Liver (tissue), 9 donors: ENCODE data around the gene MICAL2. TPM values are rescaled to one million over a fixed set of nuclear protein-coding genes. Genes with fewer than 3 reads are reported as not detected.

ENCODE experiments used
- DNase-seq: peaks from one replicate; pipeline ENCODE4 v3.0.0-alpha.2; 2017; ENCODE audit warnings: low spot score
- H3K27ac ChIP-seq, 2 donors: one replicate each; pipeline ENCODE4 v1.7.0; 2013; ENCODE audit warnings: inconsistent platforms in 2 of 2, low read length in 2 of 2, control low read depth in 1 of 2, low read depth in 1 of 2, mild to moderate bottlenecking in 1 of 2
- H3K27me3 ChIP-seq, 4 donors: one replicate each; pipeline versions ENCODE4 v1.6.1 to v1.7.0; 2013; ENCODE audit warnings: low read length in 3 of 4, inconsistent platforms in 1 of 4, mild to moderate bottlenecking in 1 of 4, moderate library complexity in 1 of 4; ENCODE audit not compliant: control insufficient read depth in 4 of 4, insufficient read depth in 4 of 4
- H3K36me3 ChIP-seq, 4 donors: one replicate each; pipeline versions ENCODE4 v1.6.1 to v1.7.0; 2013; ENCODE audit warnings: low read length in 3 of 4, mild to moderate bottlenecking in 3 of 4, low read depth in 1 of 4, moderate library complexity in 1 of 4; ENCODE audit not compliant: control insufficient read depth in 4 of 4, insufficient read depth in 3 of 4
- H3K4me1 ChIP-seq, 4 donors: one replicate each; pipeline versions ENCODE4 v1.6.1 to v1.7.0; 2013; ENCODE audit warnings: low read length in 3 of 4, mild to moderate bottlenecking in 3 of 4, moderate library complexity in 1 of 4; ENCODE audit not compliant: control insufficient read depth in 4 of 4, insufficient read depth in 4 of 4
- H3K4me3 ChIP-seq, 3 donors: one replicate each; pipeline versions ENCODE4 v1.6.1 to v1.7.0; 2013; ENCODE audit warnings: low read length in 3 of 3, control low read depth in 1 of 3, low read depth in 1 of 3, mild to moderate bottlenecking in 1 of 3
- H3K9ac ChIP-seq, 2 donors: one replicate each; pipeline ENCODE4 v1.7.0; 2013; ENCODE audit warnings: low read length in 2 of 2, mild to moderate bottlenecking in 2 of 2, moderate library complexity in 2 of 2, control low read depth in 1 of 2, low read depth in 1 of 2
- H3K9me3 ChIP-seq, 4 donors: one replicate each; pipeline versions ENCODE4 v1.6.1 to v1.7.0; 2013; ENCODE audit warnings: low read length in 3 of 4; ENCODE audit not compliant: control insufficient read depth in 4 of 4
- EGR1 ChIP-seq, 2 donors: IDR thresholded peaks; 2 replicates each; pipeline ENCODE4 v1.6.1; 2016 to 2018; ENCODE audit warnings: antibody characterized with exemption in 2 of 2, low read depth in 2 of 2
- FOXA1 ChIP-seq: IDR thresholded peaks from 2 replicates; pipeline ENCODE4 v1.6.1; 2016; ENCODE audit warnings: antibody characterized with exemption
- FOXA2 ChIP-seq: IDR thresholded peaks from 2 replicates; pipeline ENCODE4 v1.6.1; 2016; ENCODE audit warnings: antibody characterized with exemption
- GABPA ChIP-seq, 2 donors: IDR thresholded peaks in 1 of 2; conservative IDR thresholded peaks in 1 of 2; 2 replicates each; pipeline ENCODE4 v1.6.1; 2016; ENCODE audit warnings: antibody characterized with exemption in 2 of 2, mild to moderate bottlenecking in 1 of 2, moderate library complexity in 1 of 2
- HNF4A ChIP-seq, 2 donors: conservative IDR thresholded peaks; 2 replicates each; pipeline ENCODE4 v1.6.1; 2016; ENCODE audit warnings: antibody characterized with exemption in 2 of 2, mild to moderate bottlenecking in 2 of 2
- HNF4G ChIP-seq: IDR thresholded peaks from 2 replicates; pipeline ENCODE4 v1.6.1; 2016; ENCODE audit warnings: antibody characterized with exemption
- JUND ChIP-seq, 2 donors: IDR thresholded peaks; 2 replicates each; pipeline ENCODE4 v1.6.1; 2016; ENCODE audit warnings: antibody characterized with exemption in 2 of 2
- NR2F2 ChIP-seq: IDR thresholded peaks from 2 replicates; pipeline ENCODE4 v1.6.1; 2016; ENCODE audit warnings: antibody characterized with exemption
- RAD21 ChIP-seq, 2 donors: IDR thresholded peaks; 2 replicates each; pipeline ENCODE4 v1.6.1; 2016; ENCODE audit warnings: antibody characterized with exemption in 2 of 2, mild to moderate bottlenecking in 2 of 2
- RXRA ChIP-seq, 2 donors: IDR thresholded peaks; 2 replicates each; pipeline ENCODE4 v1.6.1; 2017 to 2018; ENCODE audit warnings: antibody characterized with exemption in 2 of 2, mild to moderate bottlenecking in 1 of 2
- SP1 ChIP-seq: IDR thresholded peaks from 2 replicates; pipeline ENCODE4 v1.6.1; 2018; ENCODE audit warnings: antibody characterized with exemption, mild to moderate bottlenecking
- TAF1 ChIP-seq: conservative IDR thresholded peaks from 2 replicates; pipeline ENCODE4 v1.6.1; 2016; ENCODE audit warnings: antibody characterized with exemption, mild to moderate bottlenecking
- YY1 ChIP-seq: IDR thresholded peaks from 2 replicates; pipeline ENCODE4 v1.6.1; 2016; ENCODE audit warnings: antibody characterized with exemption, mild to moderate bottlenecking
- WGBS: extraction: QIAGEN DNeasy Blood & Tissue Kit; methylation state at CpG from one replicate; pipeline ENCODE4 v1.1.7; 2013; 5-methylcytosine and 5-hydroxymethylcytosine counted together
- polyA plus RNA-seq, 2 donors: library from polyadenylated mRNA; stranded (reverse) in 1 of 2; unstranded in 1 of 2; fragments of 200-250 nt in 1 of 2; fragments of >200 nt in 1 of 2; fragmentation: Nextera tagmentation in 1 of 2; extraction: Ambion mirVana in 1 of 2; gene quantifications; one replicate each; pipeline versions ENCODE4 v1.2.1 to v1.2.3, GENCODE V29; 2013 to 2015
- total RNA-seq, 2 donors: library from RNA; depleted of rRNA; stranded (reverse); fragments of >200 nt; gene quantifications; one replicate each; pipeline ENCODE4 v1.2.3, GENCODE V29; 2014
- TF ChIP-seq, protein P1 (sequence below): IDR thresholded peaks from 2 replicates; pipeline ENCODE4 v1.6.1; 2016; ENCODE audit warnings: antibody characterized with exemption
- TF ChIP-seq, protein P2 (sequence below): IDR thresholded peaks from 2 replicates; pipeline ENCODE4 v1.6.1; 2016; ENCODE audit warnings: antibody characterized with exemption
- TF ChIP-seq, protein P3 (sequence below): fragments of 150-350 bp; IDR thresholded peaks from 2 replicates; pipeline ENCODE4 v1.5.1; 2017; ENCODE audit warnings: improper control_type of control experiment, low read depth, low read length; ENCODE audit not compliant: missing input control
- TF ChIP-seq, protein P4 (sequence below): IDR thresholded peaks from 2 replicates; pipeline ENCODE4 v1.6.1; 2016; ENCODE audit warnings: antibody characterized with exemption, mild to moderate bottlenecking
- TF ChIP-seq, protein P5 (sequence below): IDR thresholded peaks from 2 replicates; pipeline ENCODE4 v1.6.1; 2016; ENCODE audit warnings: antibody characterized with exemption
- donor health status: healthy.
- donor health status: healthy.
- donor health status: healthy.
- donor health status: healthy.
- donor health status: healthy.

Gene MICAL2
- total and polyA plus RNA-seq, 4 donors: 17.5 to 113 (median 42.9) TPM

DNA sequence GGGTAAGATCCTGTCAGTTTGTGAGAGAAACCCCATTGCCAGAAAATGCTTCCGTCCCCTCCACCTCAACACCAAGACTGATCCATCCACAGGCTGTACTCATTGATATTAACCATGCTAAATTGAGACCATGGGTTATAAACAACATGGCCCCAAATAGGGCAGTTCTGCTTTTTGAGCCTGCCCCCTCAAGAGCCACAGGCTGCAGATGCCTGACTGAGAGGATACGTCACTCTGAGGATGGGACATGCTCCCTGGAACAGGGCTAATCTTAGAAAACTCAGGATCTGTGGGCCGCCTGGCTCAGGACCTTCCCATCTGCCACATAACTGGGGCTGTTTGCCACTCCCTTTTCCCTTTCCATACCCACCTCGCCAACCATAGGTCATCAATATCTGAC, 99.8 kb downstream of the MICAL2 start:
- Histone ChIP-seq H3K9me3 (no peaks in the 10 kb centered on the region), H3K27me3 (no peaks in the 10 kb centered on the region), H3K4me1 (no peaks in the 10 kb centered on the region), H3K27ac (no peak overlapping the region), H3K9ac (no peak overlapping the region), H3K4me3 (no peak overlapping the region), H3K36me3 (peaks cover 0 to 24% (median 19%) of the 10 kb centered on the region in 4 donors)
- 98% methylated on average over 4 of the region's 4 CpGs for WGBS
- TF ChIP-seq, protein P1, sequence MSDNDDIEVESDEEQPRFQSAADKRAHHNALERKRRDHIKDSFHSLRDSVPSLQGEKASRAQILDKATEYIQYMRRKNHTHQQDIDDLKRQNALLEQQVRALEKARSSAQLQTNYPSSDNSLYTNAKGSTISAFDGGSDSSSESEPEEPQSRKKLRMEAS: no peak
- TF ChIP-seq JUND (IDR thresholded peaks at IDR 0.05) (no peak), HNF4A (conservative IDR thresholded peaks at IDR 0.05) (no peak), RAD21 (IDR thresholded peaks at IDR 0.05) (no peak), RXRA (IDR thresholded peaks at IDR 0.05) (no peak), NR2F2 (no peak), SP1 (no peak), TAF1 (no peak), FOXA2 (no peak), EGR1 (IDR thresholded peaks at IDR 0.05; ENCODE audit: low read depth in 2 of 2) (no peak), FOXA1 (no peak), HNF4G (no peak), YY1 (no peak), GABPA (IDR thresholded peaks at IDR 0.05 in 1 of 2, conservative IDR thresholded peaks at IDR 0.05 in 1 of 2) (no peak)
- TF ChIP-seq, protein P2, sequence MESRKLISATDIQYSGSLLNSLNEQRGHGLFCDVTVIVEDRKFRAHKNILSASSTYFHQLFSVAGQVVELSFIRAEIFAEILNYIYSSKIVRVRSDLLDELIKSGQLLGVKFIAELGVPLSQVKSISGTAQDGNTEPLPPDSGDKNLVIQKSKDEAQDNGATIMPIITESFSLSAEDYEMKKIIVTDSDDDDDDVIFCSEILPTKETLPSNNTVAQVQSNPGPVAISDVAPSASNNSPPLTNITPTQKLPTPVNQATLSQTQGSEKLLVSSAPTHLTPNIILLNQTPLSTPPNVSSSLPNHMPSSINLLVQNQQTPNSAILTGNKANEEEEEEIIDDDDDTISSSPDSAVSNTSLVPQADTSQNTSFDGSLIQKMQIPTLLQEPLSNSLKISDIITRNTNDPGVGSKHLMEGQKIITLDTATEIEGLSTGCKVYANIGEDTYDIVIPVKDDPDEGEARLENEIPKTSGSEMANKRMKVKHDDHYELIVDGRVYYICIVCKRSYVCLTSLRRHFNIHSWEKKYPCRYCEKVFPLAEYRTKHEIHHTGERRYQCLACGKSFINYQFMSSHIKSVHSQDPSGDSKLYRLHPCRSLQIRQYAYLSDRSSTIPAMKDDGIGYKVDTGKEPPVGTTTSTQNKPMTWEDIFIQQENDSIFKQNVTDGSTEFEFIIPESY: no peak
- TF ChIP-seq, protein P3, sequence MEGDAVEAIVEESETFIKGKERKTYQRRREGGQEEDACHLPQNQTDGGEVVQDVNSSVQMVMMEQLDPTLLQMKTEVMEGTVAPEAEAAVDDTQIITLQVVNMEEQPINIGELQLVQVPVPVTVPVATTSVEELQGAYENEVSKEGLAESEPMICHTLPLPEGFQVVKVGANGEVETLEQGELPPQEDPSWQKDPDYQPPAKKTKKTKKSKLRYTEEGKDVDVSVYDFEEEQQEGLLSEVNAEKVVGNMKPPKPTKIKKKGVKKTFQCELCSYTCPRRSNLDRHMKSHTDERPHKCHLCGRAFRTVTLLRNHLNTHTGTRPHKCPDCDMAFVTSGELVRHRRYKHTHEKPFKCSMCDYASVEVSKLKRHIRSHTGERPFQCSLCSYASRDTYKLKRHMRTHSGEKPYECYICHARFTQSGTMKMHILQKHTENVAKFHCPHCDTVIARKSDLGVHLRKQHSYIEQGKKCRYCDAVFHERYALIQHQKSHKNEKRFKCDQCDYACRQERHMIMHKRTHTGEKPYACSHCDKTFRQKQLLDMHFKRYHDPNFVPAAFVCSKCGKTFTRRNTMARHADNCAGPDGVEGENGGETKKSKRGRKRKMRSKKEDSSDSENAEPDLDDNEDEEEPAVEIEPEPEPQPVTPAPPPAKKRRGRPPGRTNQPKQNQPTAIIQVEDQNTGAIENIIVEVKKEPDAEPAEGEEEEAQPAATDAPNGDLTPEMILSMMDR: no peak
- TF ChIP-seq, protein P4, sequence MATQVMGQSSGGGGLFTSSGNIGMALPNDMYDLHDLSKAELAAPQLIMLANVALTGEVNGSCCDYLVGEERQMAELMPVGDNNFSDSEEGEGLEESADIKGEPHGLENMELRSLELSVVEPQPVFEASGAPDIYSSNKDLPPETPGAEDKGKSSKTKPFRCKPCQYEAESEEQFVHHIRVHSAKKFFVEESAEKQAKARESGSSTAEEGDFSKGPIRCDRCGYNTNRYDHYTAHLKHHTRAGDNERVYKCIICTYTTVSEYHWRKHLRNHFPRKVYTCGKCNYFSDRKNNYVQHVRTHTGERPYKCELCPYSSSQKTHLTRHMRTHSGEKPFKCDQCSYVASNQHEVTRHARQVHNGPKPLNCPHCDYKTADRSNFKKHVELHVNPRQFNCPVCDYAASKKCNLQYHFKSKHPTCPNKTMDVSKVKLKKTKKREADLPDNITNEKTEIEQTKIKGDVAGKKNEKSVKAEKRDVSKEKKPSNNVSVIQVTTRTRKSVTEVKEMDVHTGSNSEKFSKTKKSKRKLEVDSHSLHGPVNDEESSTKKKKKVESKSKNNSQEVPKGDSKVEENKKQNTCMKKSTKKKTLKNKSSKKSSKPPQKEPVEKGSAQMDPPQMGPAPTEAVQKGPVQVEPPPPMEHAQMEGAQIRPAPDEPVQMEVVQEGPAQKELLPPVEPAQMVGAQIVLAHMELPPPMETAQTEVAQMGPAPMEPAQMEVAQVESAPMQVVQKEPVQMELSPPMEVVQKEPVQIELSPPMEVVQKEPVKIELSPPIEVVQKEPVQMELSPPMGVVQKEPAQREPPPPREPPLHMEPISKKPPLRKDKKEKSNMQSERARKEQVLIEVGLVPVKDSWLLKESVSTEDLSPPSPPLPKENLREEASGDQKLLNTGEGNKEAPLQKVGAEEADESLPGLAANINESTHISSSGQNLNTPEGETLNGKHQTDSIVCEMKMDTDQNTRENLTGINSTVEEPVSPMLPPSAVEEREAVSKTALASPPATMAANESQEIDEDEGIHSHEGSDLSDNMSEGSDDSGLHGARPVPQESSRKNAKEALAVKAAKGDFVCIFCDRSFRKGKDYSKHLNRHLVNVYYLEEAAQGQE: no peak
- TF ChIP-seq, protein P5, sequence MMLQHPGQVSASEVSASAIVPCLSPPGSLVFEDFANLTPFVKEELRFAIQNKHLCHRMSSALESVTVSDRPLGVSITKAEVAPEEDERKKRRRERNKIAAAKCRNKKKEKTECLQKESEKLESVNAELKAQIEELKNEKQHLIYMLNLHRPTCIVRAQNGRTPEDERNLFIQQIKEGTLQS: no peak
- DNase-seq: no peak
